CD4-positive, alpha-beta T cell treated with Interleukin-15 for 1 hour (primary cell): ENCODE results near the gene UIMC1.

Experiments
- DNase-seq: peaks from one replicate; pipeline ENCODE4 v3.0.0-alpha.2; 2020

The UIMC1 gene

DNA sequence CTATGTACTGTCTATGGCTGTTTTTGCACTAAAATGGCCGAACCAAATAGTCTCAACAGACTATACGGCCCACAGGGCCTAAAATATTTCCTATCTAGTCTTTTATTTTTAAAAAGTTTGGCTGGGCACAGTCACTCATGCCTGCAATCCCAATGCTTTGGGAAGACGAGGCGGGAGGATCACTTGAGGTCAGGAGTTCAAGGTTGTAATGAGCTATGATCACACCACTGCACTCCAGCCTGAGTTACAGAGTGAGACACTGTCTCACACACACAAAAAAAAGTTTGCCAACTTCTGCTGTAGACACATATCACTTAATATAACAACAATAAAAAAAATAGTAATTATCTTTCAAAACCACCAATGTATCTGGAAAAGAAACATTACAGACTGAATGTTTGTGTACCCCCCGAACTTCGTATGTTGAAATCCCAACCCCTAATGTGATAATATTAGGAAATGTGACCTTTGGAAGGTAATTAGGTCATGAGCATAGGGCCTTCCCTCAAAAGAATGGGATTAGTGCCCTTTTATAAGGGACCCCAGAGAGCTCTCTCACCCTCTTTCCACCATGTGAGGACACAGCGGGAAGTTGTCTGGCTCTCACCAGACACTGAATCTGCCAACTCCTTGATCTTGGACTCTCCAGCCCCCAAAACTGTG, 53.9 kb downstream of the UIMC1 start:
- DNase-seq: no peak

DNA sequence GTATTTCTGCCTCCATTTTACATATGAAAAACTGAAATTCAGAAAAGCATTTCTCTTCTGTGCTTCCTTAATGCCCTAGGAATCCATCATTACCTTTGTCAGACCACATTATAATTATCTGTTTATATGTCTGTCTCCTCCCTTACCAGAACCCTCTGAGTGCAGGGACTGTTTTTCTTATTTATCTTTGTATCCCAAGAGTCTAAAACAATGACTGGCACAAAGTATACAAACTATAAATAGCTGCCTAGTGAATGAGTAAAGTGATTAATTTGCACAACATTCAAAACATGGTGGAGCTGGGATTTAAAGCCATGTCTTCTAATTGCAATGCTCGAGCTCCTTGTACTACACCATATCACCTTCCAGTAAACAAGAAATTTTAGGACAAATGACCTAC, 58.1 kb downstream of the UIMC1 start:
- DNase-seq: no peak

DNA sequence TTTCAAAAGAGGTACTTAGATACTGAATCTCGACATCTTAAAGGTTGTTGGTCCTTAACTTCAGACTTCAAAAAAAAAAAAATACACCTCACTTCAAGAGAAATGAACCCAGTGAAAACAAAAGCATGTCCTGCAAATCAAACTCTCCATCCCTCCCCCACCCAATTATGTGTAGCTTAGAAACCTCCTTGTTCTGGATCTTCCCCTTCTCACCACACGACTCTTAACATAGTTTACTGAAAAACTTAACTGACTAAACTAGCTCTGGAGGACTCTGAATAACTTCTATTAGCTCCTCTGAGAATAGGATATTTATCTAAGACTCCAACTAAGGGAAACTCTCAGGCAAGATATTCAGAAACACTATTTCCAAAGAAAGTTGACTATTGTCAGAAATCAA, 58.7 kb downstream of the UIMC1 start:
- DNase-seq: no peak

DNA sequence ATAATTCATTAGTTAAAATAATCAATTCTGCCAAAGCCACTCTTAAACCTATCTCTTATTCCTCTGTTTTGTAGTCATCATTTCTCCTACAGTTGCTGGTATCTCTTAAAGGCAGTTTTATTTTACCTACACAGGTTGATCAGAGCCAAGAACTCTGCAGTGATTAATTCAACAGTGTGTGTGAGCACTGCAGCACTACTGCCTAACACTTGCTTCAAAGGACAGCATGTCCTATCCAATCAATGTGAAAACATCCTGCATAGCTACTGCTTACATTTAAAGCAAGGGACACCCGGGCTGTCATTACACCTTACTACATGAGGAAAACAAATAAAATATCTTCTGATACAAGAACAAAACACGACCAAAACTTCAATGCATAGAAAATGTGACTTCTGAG, 62.3 kb downstream of the UIMC1 start:
- no peak for DNase-seq

DNA sequence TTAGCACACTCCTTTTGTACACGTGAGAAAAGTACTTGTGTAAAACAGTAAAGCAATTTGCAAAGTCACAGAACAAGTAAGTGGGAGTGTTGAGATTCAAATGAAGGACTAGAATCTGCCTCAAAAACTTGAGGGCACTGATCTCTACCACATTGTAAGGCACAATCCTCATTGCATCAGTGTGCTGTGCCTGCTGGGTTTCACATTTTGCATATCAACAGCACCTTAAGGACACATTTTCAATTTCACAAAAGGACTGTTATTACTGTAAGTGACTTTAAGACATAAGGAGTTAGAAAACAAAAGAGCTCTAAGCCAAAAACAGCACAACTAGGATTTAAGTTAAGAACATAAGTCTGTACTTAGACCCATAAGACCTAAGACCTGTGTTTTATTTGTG, 62.8 kb downstream of the UIMC1 start:
- no peak for DNase-seq

DNA sequence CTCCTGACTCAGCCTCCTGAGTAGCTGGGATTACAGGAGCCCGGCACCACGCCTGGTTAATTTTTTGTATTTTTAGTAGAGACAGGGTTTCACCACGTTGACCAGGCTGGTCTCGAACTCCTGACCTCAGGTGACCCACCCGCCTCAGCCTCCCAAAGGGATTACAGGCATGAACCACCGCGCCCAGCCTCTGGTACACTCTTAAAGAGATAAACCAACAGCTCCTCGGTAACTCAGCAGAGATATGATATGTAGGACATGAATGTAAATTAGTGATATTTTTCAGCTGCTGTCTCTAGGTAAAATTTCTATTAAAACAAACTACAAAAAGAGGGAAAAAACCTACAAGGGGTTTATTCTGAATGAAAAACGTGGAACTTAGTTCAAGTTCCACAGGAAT, 64.6 kb downstream of the UIMC1 start:
- no peak for DNase-seq

DNA sequence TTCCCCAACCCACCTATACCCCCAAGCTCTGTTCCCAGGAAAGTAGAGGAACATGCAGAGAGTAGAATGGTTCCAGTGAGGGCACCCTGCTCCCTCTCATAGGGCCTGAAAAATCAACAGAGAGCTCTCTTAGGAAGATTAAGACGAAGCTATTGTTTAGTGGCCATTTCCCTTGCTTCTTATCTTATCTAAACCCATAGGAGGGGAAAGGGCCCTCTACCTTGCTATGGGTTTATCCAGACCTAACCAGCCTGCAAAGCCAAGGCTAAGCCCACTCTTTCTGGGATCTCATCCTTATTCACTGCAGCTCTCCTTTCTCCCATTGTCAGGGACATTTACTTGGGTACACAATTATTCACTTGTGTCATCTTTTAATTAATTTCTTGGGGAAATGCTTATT, 68.1 kb downstream of the UIMC1 start:
- DNase-seq: no peak

DNA sequence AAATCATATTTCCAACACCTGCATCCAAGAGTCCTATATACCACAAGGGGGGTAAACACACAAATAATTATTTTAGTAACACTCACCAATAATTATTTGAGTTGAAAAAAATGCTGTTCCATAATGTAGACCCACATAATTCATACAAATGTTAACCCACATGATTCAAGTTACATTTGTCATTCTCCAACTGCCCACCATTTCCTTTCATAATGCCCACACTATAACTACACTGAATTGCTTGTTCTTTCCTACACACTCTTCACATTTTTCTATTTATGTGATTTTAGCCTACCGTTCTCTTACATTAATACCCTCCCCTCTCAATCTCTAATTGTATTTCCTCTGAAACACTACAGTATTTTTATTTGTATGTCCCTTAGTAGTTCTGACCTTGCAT, 71.6 kb downstream of the UIMC1 start:
- no peak for DNase-seq

DNA sequence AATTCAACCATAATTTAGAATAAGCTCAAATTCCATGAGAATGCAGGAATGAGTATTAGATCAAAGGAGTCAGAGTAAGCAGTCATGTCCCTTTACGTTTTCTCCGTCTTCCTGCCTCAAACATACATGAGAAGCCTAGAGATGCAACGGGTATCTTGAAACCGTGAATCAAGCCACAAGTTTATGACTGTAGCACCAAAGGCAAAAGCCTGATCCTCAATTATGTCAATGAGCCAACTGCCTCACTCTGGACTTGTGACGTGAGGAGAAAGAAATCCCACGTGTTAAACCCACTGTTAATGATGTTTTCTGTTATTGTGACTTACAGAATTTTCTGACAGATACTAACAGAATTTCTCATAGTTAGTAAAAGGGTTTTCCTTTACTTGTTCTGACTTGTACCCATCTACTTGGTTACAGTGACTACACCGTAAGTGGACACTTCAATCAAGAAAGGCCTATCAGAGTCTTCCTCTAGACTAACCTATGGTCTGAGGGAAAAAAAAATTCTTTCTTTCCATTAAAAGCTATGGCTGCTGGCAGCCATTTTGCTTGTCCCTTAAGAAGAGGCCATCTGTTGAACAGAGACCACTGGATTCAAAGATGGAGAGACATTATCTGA, 72.2 kb downstream of the UIMC1 start:
- no peak for DNase-seq

DNA sequence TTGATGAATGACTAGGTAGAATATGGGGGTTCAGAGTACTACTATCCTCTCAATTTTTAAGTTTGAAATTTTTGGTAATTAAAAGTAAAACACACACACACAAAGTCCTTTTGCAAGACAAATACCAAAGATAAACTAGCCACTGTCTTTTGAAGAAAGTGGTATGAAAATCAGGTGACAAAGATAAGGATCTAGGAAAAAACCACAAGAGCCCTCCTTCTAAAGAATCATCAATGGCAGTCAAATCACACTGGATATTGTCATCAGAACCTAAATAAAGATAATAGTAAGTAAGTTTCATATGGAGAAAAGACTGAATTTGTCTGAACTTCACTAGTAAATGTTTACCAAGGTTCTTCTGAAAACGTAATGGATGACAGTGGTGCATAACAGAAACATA, 76.9 kb downstream of the UIMC1 start:
- DNase-seq: no peak

DNA sequence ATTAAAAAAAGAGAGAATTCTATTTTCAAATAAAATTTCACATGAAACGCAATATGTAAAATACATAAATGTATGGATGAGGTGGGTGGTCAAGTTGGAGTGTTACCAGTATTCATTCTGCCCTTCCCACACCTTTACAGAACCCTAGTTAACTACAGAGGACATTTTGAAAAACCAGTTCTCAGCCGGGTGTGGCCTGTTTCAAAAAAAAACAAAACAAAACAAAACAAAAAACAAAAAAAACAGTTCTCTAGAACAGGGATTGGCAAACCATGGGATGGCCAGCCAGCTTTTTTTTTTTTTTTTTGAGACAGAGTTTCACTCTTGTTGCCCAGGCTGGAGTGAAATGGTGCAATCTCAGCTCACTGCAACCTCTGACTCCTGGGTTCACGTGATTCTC, 79.0 kb downstream of the UIMC1 start:
- no peak for DNase-seq

DNA sequence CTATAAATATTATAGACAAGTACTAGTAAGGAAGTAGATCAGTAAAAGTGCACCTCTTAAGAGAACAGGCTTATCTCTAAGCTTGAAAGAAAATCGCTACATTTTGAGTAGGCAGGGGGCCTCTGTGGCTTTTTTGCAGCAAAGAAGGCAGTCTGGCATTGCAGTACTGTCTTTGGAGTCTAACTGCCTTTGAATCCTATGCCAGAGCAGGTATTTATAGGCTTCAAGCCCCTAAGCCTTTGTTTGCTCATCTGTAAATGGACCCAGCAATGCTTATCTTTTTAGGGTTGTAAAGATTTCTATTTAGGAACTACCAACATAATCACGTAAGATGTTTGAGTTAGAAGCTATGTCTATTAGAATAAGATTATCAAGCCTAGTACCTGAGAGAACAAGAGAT, 83.8 kb downstream of the UIMC1 start:
- no peak for DNase-seq

DNA sequence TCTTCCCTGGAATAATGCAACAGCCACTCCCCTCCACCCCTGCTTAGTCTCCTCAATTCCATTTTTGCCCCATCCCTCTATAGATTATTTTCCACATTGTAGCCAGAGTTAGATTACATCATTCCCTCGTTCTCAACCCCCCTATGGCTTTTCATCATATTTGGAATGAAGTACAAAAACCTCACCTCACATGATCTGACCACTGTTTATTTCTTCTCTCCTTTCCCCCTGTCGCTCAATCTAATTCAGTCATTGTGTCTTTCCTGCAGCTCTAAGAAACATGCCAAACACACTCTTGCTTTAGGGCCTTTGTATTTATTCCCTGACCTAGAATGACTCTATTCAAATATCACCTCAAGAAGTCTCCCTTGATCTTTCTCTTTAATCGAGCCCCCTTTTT, 84.9 kb downstream of the UIMC1 start:
- DNase-seq: no peak

DNA sequence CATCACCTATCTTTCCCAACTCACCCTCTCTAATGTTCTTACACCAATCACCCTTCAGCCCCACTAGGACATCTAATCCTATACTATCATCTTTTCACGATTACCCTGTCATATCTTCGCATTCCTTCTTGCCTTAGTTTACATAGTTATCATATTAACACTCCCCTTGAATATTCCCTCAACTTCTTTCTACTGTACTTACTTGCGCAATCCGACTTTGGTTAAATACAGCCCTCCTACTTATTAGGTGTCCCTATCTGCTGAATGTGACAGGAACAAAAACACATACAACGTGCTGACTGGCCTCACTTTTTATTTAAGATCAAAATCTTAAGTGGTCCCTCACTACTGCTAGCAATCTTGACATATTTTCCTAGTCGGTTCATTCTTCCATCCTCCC, 88.0 kb downstream of the UIMC1 start:
- no peak for DNase-seq

DNA sequence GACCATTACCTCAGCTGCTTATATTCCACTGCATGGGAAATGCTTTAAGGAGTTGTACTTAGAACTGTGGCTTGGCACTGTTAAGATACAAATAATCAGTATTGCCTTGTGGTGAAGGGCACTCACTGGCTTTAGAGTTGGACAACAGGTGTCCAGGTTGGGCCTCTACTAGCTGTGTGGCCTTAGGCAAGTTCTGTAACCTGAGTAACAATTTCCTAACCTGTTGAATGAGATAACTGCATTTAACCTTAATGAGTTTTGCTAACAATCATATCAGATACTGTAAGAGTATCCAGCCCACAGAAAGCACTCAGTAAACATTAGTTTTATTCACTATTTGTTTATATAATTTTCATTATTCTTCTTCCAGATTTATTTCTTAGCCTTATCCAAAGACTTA, 90.2 kb downstream of the UIMC1 start:
- no peak for DNase-seq

DNA sequence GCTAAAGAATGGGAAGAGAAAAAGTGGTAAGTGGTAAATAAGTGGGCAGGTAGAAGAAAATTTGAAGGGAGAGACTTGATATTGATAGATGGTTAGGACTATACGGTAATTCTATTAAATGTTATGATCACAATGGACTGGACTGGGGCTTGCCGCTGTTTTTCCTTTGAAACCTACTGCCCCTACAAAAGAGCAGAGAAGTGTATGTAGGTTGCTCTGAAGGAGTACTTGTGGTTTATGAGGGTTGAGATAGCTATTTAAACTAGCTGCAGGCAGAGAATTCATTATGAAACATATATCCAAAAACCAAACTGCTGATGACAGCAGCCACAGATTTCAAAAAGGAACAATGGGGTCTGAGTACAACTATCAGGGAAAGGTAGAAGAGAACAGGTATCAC, 90.7 kb downstream of the UIMC1 start:
- no peak for DNase-seq

DNA sequence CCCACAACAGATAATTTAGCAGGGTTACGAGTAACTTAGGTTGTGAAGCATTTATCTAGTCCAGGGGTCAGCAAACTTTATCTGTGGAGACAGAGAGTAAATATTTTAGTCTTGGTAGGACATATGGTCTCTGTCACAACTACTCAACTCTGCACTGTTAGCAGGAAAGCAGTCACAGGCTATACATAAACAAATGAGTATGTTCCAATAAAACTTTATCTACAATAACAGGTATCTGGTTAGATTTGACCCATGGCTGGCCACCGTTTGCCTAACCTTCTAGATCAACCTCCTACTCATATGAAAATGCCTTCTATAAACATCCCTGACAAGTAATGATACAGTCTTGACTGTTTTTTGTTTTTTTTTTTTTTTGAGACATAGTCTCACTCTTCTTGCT, 94.5 kb downstream of the UIMC1 start:
- no peak for DNase-seq

DNA sequence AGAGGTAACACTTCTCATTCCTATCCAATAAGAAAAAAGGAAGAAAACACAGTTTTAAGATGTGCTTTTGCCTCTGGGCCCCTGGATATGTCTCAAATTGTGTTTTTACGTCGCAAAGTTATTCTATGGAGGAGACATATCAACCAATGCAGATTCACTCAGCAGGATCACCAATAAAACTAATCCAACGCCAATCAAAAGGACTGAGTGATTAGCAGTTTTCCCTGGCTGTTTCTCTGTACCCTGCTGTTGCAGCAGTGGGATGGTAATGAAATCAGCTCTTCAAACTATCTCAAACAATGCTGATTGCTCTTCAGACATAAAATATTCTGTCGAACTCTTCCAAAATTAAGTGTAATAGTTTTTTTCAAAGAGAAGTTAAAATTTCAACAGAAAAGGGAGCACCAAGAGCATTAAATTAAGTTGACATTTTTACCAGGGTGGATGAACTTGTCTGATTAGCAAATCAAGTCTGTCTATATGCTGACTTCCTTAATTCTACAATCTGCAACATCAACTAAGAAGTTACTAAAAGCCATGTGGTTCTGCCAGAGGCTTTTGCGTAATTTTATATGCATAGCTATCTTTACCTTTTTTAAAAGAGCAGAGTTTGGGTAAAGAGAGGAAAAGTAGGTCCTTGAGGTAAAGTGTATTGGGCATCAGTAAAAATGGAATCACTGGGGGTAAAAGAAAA, 97.8 kb downstream of the UIMC1 start:
- no peak for DNase-seq

DNA sequence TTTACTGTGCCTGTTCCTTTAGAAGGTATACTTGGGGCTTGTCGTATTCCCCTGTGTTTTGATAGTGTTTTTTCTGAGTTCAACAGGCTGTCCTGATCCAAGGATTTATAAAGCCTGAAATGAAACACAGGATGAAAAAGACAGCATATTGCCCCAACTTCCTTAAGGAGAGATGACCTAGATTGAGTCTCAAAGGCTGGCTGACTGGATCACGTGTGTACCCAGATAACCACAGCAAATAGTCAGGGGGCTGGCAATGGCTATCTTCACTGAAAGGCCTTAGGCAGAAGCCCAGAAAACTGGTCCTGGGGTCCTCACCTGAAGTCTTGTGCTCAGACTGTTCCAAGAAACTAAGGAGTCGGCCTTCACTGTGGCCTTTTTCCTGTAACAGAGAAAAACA, 99.8 kb downstream of the UIMC1 start:
- DNase-seq: no peak

DNA sequence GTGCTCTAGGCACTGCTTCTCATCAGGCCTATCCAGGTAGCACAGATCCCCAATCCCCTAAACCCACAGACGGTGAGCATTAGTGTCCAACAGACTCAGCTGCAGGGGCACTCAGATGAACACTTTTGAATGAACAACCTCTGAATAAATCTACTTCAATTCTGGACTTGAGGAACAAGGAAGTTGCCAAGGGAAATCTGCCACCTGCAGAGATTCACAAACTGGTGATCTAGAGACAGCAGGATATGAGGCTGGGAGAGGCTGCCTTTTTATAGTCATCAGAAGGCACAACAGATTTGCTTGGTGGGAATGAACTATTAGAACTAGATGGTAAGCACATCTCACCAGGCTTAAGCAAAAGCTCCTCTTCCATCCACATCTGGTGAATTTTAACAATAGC, 100.5 kb downstream of the UIMC1 start:
- DNase-seq: no peak

DNA sequence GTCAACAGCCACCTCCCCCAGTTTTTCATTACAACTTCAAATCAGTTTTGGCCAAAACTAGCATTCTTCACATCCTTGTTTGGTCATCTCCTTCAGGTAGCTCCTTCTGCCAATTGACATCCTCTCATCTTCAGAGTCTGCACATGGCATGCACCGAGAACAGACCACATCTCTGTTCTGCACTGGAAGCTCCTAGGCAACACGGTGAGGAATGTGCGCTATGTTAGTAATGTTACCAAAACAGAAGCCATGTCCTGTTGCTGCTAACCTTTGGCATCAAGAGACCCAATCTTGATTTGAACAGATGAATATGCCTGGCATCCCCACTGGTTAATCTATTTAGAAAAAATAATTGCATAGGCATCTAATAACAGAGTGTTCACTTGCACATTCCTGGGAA, 102.3 kb downstream of the UIMC1 start:
- no peak for DNase-seq

DNA sequence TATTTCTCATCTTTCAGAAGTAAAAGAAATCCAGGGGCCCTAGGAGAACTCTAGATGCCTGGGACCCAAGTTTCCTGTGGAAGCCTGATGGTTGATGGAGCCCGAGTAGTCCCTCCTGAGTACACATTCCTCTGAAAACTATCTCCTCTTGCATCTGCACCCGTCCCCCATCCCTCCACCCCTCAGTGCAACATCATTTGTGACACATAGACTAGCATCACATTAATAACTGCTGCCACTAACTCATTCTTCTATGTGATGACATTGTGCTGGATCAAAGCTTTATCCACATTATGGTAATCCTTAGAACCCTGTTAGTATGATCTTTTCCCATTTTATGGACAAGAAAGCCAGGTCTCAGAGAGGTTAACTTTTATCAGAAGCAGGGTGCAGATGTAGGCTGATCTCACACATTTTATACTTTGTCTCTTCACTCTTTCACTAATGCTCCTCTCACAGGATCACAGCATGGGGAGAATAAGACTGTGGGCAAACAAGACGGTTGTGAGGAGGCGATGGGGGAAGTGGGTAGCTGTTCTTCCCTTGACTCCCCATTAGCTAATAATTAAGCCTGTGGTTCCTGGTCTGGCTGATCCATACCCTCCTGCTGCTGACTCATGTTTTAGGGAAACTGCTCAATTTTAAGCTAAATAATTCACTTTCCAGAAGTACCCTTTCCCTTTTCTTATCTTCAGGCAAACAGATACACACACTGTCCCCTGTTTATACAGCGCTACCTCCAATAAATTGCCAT, 103.5 kb downstream of the UIMC1 start:
- peak; percentile 8 for DNase-seq

DNA sequence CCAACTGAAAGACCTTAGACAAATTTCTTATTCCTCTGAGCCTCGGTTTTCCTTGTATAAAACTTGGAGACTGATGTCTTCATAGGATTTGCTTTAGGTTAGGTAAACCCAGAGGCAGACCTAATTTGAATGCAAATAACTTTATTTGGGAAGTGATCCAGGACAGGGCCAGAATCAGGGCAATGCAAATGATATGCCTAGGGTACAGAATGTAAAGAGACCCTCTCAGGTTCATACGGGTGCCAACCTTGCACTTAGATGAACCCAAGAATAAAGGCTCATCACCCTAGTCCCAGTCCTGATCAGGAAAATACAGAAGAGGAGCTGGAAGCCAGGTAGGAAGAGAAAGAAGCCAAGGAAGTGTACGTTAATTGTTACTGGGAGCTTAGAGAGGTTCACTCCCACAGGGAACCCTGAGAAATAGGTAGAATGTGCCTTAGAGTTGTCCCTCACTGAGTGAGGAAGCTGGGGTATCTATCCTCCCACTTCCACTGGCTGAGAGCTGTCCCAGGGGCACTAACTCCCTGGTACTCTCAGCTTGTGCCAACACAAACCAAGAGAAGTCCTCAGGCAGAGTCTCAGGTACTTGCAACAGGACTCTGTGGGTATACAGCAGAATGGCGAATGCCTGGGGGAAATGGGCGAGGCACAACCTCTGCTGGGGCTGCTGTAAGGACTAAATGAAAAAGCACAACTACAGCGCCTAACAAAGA, 104.3 kb downstream of the UIMC1 start:
- peak; percentile 9 for DNase-seq
